HCT116 (cell line): ENCODE results near the gene TSPAN5. TPM values are rescaled to one million over a fixed set of nuclear protein-coding genes. Genes with fewer than 3 reads are reported as not detected.

Experiments
- ATAC-seq: fragments of 200-7000 bp; cut with Tn5 transposase; 2 replicates; pipeline ENCODE4 v1.9.1; 2020; ENCODE audit warnings: mild to moderate bottlenecking, moderate library complexity
- BruUV-seq: library from RNA; stranded (reverse); fragments of 400-500 nt; replicated peaks from 2 replicates; lab custom pipeline; 2021; lab: Mats Ljungman, UMichigan
- CTCF ChIA-PET: fragments of 300-600 bp; sonication (Branson Sonifier 250); formaldehyde crosslinking; loops from one replicate; lab custom pipeline; 2021; ENCODE audit warnings: antibody characterized with exemption; lab: Charles Lee
- POLR2A ChIA-PET: fragments of 300-600, 350-600 bp; sonication (Branson Sonifier 250); formaldehyde crosslinking; loops from one replicate; lab custom pipeline; 2021; ENCODE audit warnings: antibody characterized with exemption; lab: Charles Lee
- RAD21 ChIA-PET, 2 experiments: fragments of 300-600 bp; sonication (Branson Sonifier 250); formaldehyde crosslinking; loops; one replicate each; lab custom pipeline; 2023; ENCODE audit warnings: low total read pairs in 2 of 2; ENCODE audit not compliant: uncharacterized antibody in 2 of 2, unreplicated experiment in 2 of 2, low non-redundant PET in 1 of 2; lab: Charles Lee
- DNase-seq: peaks from one replicate; pipeline ENCODE4 v3.0.0-alpha.2; 2010; ENCODE audit warnings: low read depth, low spot score
- H2AFZ ChIP-seq: fragments of 200-600 bp; shearing (Covaris generic), sonication (generic); 2 replicates; pipeline ENCODE4 v1.6.1; 2017; ENCODE audit warnings: low read depth, mixed run types, mixed read lengths, antibody characterized with exemption, low read length; ENCODE audit not compliant: poor library complexity, severe bottlenecking
- H3K27ac ChIP-seq: 2 replicates; pipeline ENCODE4 v1.5.1; 2012; ENCODE audit warnings: low read depth, low read length
- H3K27me3 ChIP-seq: fragments of 200-600 bp; sonication (generic); 2 replicates; pipeline ENCODE4 v1.6.1; 2016; ENCODE audit warnings: mixed run types, low read length, mixed read lengths; ENCODE audit not compliant: insufficient read depth
- H3K36me3 ChIP-seq, 2 experiments: fragments of 200-500 bp in 1 of 2; fragments of 200-600 bp in 1 of 2; sonication (Bioruptor generic) in 1 of 2; sonication (generic) in 1 of 2; 2 replicates each; pipeline versions ENCODE4 v1.5.1 to v1.6.1; 2014 to 2016; ENCODE audit warnings: low read length in 2 of 2, inconsistent platforms in 1 of 2, mixed read lengths in 1 of 2, mixed run types in 1 of 2; ENCODE audit not compliant: insufficient read depth in 2 of 2, control insufficient read depth in 1 of 2
- H3K4me1 ChIP-seq, 2 experiments: fragments of 200-600 bp in 1 of 2; sonication (generic) in 1 of 2; 2 replicates each; pipeline versions ENCODE4 v1.5.1 to v1.6.1; 2012 to 2017; ENCODE audit warnings: low read length in 2 of 2, inconsistent platforms in 1 of 2, mild to moderate bottlenecking in 1 of 2, mixed read lengths in 1 of 2, mixed run types in 1 of 2, moderate library complexity in 1 of 2; ENCODE audit not compliant: insufficient read depth in 2 of 2, control insufficient read depth in 1 of 2
- H3K4me2 ChIP-seq: fragments of 200-600 bp; sonication (generic); 2 replicates; pipeline ENCODE4 v1.6.1; 2017; ENCODE audit warnings: mixed run types, low read length, mixed read lengths
- H3K4me3 ChIP-seq, 2 experiments: fragments of 200-600 bp in 1 of 2; sonication (generic) in 1 of 2; replicated peaks in 1 of 2; 2 replicates each; pipeline ENCODE4 v1.5.1; 2011 to 2016; ENCODE audit warnings: low read length in 2 of 2, control low read depth in 1 of 2, low read depth in 1 of 2, mild to moderate bottlenecking in 1 of 2, mixed read lengths in 1 of 2, mixed run types in 1 of 2
- H3K79me2 ChIP-seq: fragments of 200-600 bp; sonication (generic); 2 replicates; pipeline ENCODE4 v1.6.1; 2017; ENCODE audit warnings: mild to moderate bottlenecking, mixed run types, low read length, moderate library complexity, mixed read lengths; ENCODE audit not compliant: insufficient read depth
- H3K9ac ChIP-seq: fragments of 200-600 bp; sonication (generic); 2 replicates; pipeline ENCODE4 v1.6.1; 2016; ENCODE audit warnings: low read length, mixed read lengths
- H3K9me2 ChIP-seq: fragments of 200-600 bp; sonication (generic), shearing (Covaris generic); 2 replicates; pipeline ENCODE4 v1.6.1; 2017; ENCODE audit warnings: mixed run types, mild to moderate bottlenecking, moderate library complexity; ENCODE audit not compliant: insufficient read depth
- H3K9me3 ChIP-seq, 2 experiments: fragments of 200-500 bp in 1 of 2; fragments of 200-600 bp in 1 of 2; sonication (Bioruptor generic) in 1 of 2; sonication (generic) in 1 of 2; 2 replicates each; pipeline ENCODE4 v1.6.1; 2014 to 2017; ENCODE audit warnings: low read length in 2 of 2, mixed read lengths in 2 of 2, inconsistent platforms in 1 of 2, low read depth in 1 of 2, mild to moderate bottlenecking in 1 of 2, mixed run types in 1 of 2, moderate library complexity in 1 of 2; ENCODE audit not compliant: control insufficient read depth in 1 of 2, insufficient read depth in 1 of 2
- H4K20me1 ChIP-seq: fragments of 200-600 bp; sonication (generic), shearing (Covaris generic); 2 replicates; pipeline ENCODE4 v1.6.1; 2017; ENCODE audit warnings: mixed run types, mild to moderate bottlenecking, moderate library complexity; ENCODE audit not compliant: insufficient read depth
- ATF3 ChIP-seq: IDR thresholded peaks from 2 replicates; pipeline ENCODE4 v1.6.1; 2012
- CEBPB ChIP-seq: IDR thresholded peaks from 2 replicates; pipeline ENCODE4 v1.6.1; 2012; ENCODE audit warnings: low read depth
- CTCF ChIP-seq, 3 experiments: fragments of 200-600 bp in 1 of 3; sonication (generic) in 1 of 3; IDR thresholded peaks in 2 of 3; conservative IDR thresholded peaks in 1 of 3; 2 replicates each; pipeline ENCODE4 v1.5.1; 2012 to 2017; ENCODE audit warnings: low read depth in 2 of 3, low read length in 2 of 3, antibody characterized with exemption in 1 of 3, borderline replicate concordance in 1 of 3, control low read depth in 1 of 3, mild to moderate bottlenecking in 1 of 3, mixed read lengths in 1 of 3, mixed run types in 1 of 3, moderate library complexity in 1 of 3; ENCODE audit not compliant: insufficient read depth in 1 of 3
- EGR1 ChIP-seq: IDR thresholded peaks from 2 replicates; pipeline ENCODE4 v1.6.1; 2012; ENCODE audit warnings: low read depth
- FOSL1 ChIP-seq: IDR thresholded peaks from 2 replicates; pipeline ENCODE4 v1.6.1; 2012; ENCODE audit warnings: low read depth
- JUND ChIP-seq: IDR thresholded peaks from 2 replicates; pipeline ENCODE4 v1.6.1; 2012
- MAX ChIP-seq: IDR thresholded peaks from 2 replicates; pipeline ENCODE4 v1.6.1; 2012
- POLR2A ChIP-seq: IDR thresholded peaks from 2 replicates; pipeline ENCODE4 v1.7.0; 2011; ENCODE audit warnings: borderline replicate concordance; ENCODE audit not compliant: insufficient read depth, insufficient read length; ENCODE audit errors: extremely low read depth
- RAD21 ChIP-seq: IDR thresholded peaks from 2 replicates; pipeline ENCODE4 v1.6.1; 2012; ENCODE audit warnings: low read depth, mild to moderate bottlenecking
- REST ChIP-seq: IDR thresholded peaks from 2 replicates; pipeline ENCODE4 v1.6.1; 2012; ENCODE audit warnings: low read depth
- SIN3A ChIP-seq: IDR thresholded peaks from 2 replicates; pipeline ENCODE4 v1.6.1; 2012; ENCODE audit warnings: low read depth
- SRF ChIP-seq: IDR thresholded peaks from 2 replicates; pipeline ENCODE4 v1.6.1; 2012; ENCODE audit warnings: low read depth
- ZBTB33 ChIP-seq: IDR thresholded peaks from 2 replicates; pipeline ENCODE4 v1.6.1; 2011; ENCODE audit warnings: mild to moderate bottlenecking, low read length, moderate library complexity; ENCODE audit not compliant: insufficient replicate concordance; ENCODE audit errors: extremely low read depth
- ZFX ChIP-seq: fragments of 450-650 bp; IDR thresholded peaks from 2 replicates; pipeline ENCODE4 v1.6.1; 2017
- intact Hi-C: fragments of 100-400 bp; cut with micrococcal nuclease; formaldehyde crosslinking; loops from 2 replicates; pipeline ENCODE4 v1.10.0; 2022
- total RNA-seq: library from RNA; stranded (reverse); gene quantifications from one replicate; pipeline ENCODE4 v1.2.1, GENCODE V29; 2021; ENCODE audit not compliant: unreplicated experiment

The TSPAN5 gene
- total RNA-seq, 1 experiment from 2014 or later = 56.8 TPM

- TF ChIP-seq CTCF (IDR thresholded peaks at IDR 0.05 in 2 of 3, conservative IDR thresholded peaks at IDR 0.05 in 1 of 3; ENCODE audit: borderline replicate concordance in 1 of 3, insufficient read depth in 1 of 3, low read depth in 2 of 3, low read length in 2 of 3) = no peak
- TF ChIP-seq ZBTB33 = no peak
- no peak for TF ChIP-seq CEBPB
- no peak for TF ChIP-seq POLR2A
These were observed 118.7 kb downstream of the TSPAN5 start (continued) for GRCh38 chr4:98539741-98540140.

- Histone ChIP-seq H3K4me3 (no peak overlapping the region), H3K9me2 (no peaks in the 10 kb centered on the region), H3K4me2 (no peak overlapping the region), H4K20me1 (no peaks in the 10 kb centered on the region; the same call in 1 of the 2 replicates), H3K27me3 (no peaks in the 10 kb centered on the region), H3K79me2 (peaks cover 70% of the 10 kb centered on the region), H3K9ac (no peak overlapping the region), H3K9me3 (no peaks in the 10 kb centered on the region), H3K36me3 (no peaks in the 10 kb centered on the region), H3K4me1 (no peaks in the 10 kb centered on the region), H2AFZ (no peak overlapping the region), H3K27ac (no peak overlapping the region)
- ATAC-seq (no peak), DNase-seq (no peak)
- intact Hi-C loops = no loop called here
- RAD21 ChIA-PET = no interaction called here
- CTCF ChIA-PET = no interaction called here
- no peak for TF ChIP-seq REST
- TF ChIP-seq CEBPB = no peak
- TF ChIP-seq EGR1 = no peak
- TF ChIP-seq MAX = no peak
- TF ChIP-seq ZFX = no peak
- TF ChIP-seq SRF = no peak
- no peak for TF ChIP-seq ZBTB33
- no peak for TF ChIP-seq RAD21
- no peak for TF ChIP-seq SIN3A
- no peak for TF ChIP-seq ATF3
- no peak for TF ChIP-seq FOSL1
- no peak for TF ChIP-seq POLR2A
- TF ChIP-seq JUND = no peak
- no TSS peak for BruUV-seq
- POLR2A ChIA-PET = no interaction called here
These were observed 119.1 kb downstream of the TSPAN5 start for GRCh38 chr4:98539299-98539698.
